ENCODE measurements around the gene NEUROD2. TPM values are rescaled to one million over a fixed set of nuclear protein-coding genes. Genes with fewer than 3 reads are reported as not detected.

The NEUROD2 gene
- total and polyA plus RNA-seq, 10 of the 15 experiments (the other 5 are each of a cell fraction or from before 2014, with no cell fraction given) = not detected

DNA sequence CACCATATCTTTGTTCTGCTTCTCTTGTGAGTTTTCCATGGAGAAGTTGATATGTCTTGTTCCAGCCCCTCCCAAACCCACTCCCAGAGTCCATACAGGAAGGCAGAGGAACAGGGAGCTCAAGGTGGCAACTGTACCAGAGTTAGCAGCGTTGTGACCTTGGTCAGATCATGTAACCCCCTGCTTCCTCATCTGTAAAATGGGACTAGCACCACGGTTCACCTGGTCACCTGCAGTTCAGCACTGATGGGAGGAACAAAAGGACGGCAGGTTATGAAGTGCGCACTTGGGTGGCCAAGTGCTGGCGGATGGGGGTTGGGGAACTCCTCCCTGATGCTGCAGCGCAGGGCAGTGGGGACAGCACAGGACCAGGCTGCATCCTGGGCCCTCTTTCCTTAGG is 7.7 kb upstream of the NEUROD2 start:
- no peaks in the 10 kb centered on the region; a peak in 2 of 4 replicates for H3K27me3 ChIP-seq (replicated peaks in 1 of 2; ENCODE audit: control insufficient read depth in 2 of 2, insufficient read depth in 2 of 2, low read length in 1 of 2)
- no peak for FAIRE-seq
- 44% methylated on average over 6 of the region's 6 CpGs for WGBS (ENCODE audit: insufficient coverage, insufficient replicate concordance, low lambda C conversion rate, missing lambda C conversion rate)

More for the DNA sequence above, 7.7 kb upstream of the NEUROD2 start:
- H2AFZ ChIP-seq (ENCODE audit: control insufficient read depth, low read depth, low read length) = no peak overlapping the region
- no peak overlapping the region for H3K4me2 ChIP-seq (ENCODE audit: control insufficient read depth, insufficient read depth)
- no peak overlapping the region for H3K27ac ChIP-seq (ENCODE audit: control insufficient read depth, insufficient read depth)
- H4K20me1 ChIP-seq (ENCODE audit: control insufficient read depth, insufficient read depth) = no peaks in the 10 kb centered on the region
- no peak overlapping the region for H3K9ac ChIP-seq (ENCODE audit: control insufficient read depth, insufficient read depth, low read length)
- no peak overlapping the region for H3K4me3 ChIP-seq
- no peaks in the 10 kb centered on the region for H3K9me3 ChIP-seq (replicated peaks; ENCODE audit: control insufficient read depth, insufficient read depth, low read length)
- TF ChIP-seq SUPT20H (IDR thresholded peaks at IDR 0.05; ENCODE audit: borderline replicate concordance, control insufficient read depth, low read depth, low read length) (no peak), IKZF1 (conservative IDR thresholded peaks at IDR 0.05) (no peak), NBN (IDR thresholded peaks at IDR 0.05) (no peak), PAX5 (IDR thresholded peaks at IDR 0.05; ENCODE audit: borderline replicate concordance, low read depth, low read length) (no peak), HDGF (IDR thresholded peaks at IDR 0.05) (no peak), FOXK2 (IDR thresholded peaks at IDR 0.05) (no peak)
- TF ChIP-seq, protein P1, sequence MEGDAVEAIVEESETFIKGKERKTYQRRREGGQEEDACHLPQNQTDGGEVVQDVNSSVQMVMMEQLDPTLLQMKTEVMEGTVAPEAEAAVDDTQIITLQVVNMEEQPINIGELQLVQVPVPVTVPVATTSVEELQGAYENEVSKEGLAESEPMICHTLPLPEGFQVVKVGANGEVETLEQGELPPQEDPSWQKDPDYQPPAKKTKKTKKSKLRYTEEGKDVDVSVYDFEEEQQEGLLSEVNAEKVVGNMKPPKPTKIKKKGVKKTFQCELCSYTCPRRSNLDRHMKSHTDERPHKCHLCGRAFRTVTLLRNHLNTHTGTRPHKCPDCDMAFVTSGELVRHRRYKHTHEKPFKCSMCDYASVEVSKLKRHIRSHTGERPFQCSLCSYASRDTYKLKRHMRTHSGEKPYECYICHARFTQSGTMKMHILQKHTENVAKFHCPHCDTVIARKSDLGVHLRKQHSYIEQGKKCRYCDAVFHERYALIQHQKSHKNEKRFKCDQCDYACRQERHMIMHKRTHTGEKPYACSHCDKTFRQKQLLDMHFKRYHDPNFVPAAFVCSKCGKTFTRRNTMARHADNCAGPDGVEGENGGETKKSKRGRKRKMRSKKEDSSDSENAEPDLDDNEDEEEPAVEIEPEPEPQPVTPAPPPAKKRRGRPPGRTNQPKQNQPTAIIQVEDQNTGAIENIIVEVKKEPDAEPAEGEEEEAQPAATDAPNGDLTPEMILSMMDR (IDR thresholded peaks at IDR 0.05 in 2 of 3, conservative IDR thresholded peaks at IDR 0.05 in 1 of 3; ENCODE audit: control insufficient read depth in 2 of 3, extremely low read depth in 1 of 3, insufficient read depth in 1 of 3, low read depth in 3 of 3, low read length in 3 of 3) = no peak
- DNase-seq (ENCODE audit: low read depth, low spot score) (no peak), ATAC-seq (no peak)
- ChIA-PET SMC1A (ENCODE audit: uncharacterized antibody, unreplicated experiment) (interaction anchor here (1.1 kb wide), 1 partner anchor 22 kb away, joined by 3 read pairs; no protein-coding TSS in a partner anchor), CTCF (interaction anchor here (1.2 to 1.4 kb wide), 3 partner anchors 8 to 257 kb away, joined by 3 to 11 read pairs (median 4); no protein-coding TSS in a partner anchor), POLR2A (no interaction called here), RAD21 (ENCODE audit: unreplicated experiment) (no interaction called here)
- in situ Hi-C loops (cut with MboI) = no loop called here
- H3K79me2 ChIP-seq (ENCODE audit: control insufficient read depth, insufficient read depth, low read length) = no peaks in the 10 kb centered on the region
- no peaks in the 10 kb centered on the region for H3K36me3 ChIP-seq (ENCODE audit: control insufficient read depth in 2 of 2, insufficient read depth in 2 of 2, low read length in 1 of 2)
- BruUV-seq (replicated peaks) = no TSS peak
- no peaks in the 10 kb centered on the region; the same call in 1 of the 2 replicates for H3K4me1 ChIP-seq (ENCODE audit: control insufficient read depth, insufficient read depth, low read length)
- intact Hi-C loops (cut with micrococcal nuclease; ENCODE audit: unreplicated experiment) = no loop called here

Measured in GM12878 (cell line).